Measurements from ENCODE around the gene GIPR.
A peak's percentile ranks its signal among the peaks of the same experiment; 100 is the strongest.

GIPR gene

DNA sequence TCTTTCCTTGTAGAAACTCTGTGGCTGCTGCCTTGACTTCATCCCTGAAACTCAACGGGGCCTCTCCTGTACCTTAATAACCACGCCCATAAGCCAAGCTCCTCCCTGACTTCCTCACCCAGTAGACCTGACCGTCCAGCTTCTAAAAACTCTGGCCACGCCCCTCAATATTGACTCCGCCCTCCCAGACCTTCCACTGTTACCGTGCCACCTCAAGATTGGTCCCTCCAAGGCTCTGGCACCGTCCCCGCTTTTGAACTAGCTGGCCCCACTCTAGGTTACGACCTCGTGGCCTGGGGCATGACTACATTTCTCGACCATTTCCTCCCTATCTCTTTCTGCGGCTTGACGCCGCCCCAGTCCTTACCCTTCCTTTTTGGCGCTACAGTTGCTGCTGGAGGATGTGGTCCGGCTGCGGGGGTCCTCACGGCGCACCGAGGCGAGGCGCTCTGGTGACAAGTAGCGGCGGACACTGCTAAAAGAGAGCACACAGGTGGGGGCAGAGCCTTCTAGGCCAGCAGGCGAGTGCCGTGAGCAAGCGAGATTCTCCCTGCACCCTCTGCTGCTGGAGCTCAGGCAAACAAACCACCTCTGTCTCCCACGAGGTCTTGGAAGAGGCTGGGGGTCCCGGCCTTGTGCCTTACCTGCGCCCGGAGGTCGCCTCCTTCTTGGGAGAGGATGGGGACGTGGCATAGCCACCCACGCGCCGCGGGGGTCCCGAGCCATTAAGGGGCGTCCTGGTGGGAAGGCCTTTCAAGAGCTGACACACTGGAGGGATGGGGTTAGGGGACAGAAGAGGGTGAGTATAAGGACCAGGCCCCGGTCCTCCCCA, 26.5 kb upstream of the GIPR start:
- Mint-ChIP-seq H3K27me3 (peaks cover 8% of the 10 kb centered on the region), H3K36me3 (ENCODE audit: low read depth) (peaks cover 22% of the 10 kb centered on the region), H3K4me1 (peaks cover 49% of the 10 kb centered on the region), H3K9me3 (no peaks in the 10 kb centered on the region), H3K27ac (peak overlapping the region; percentile 99), H3K4me3 (peak overlapping the region; percentile 98)
- DNase-seq (peak; percentile 91), ATAC-seq (peak; percentile 44)

GRCh38 chr19:45643024-45643926, 24.7 kb upstream of the GIPR start:
- DNase-seq, result peak; percentile 97
- H3K27ac Mint-ChIP-seq, result peak overlapping the region; percentile 99
- peaks cover 8% of the 10 kb centered on the region for H3K27me3 Mint-ChIP-seq
- ATAC-seq, result peak; percentile 56
- peaks cover 20% of the 10 kb centered on the region for H3K36me3 Mint-ChIP-seq (ENCODE audit: low read depth)
- H3K4me3 Mint-ChIP-seq, result peak overlapping the region; percentile 98
- H3K9me3 Mint-ChIP-seq, result no peaks in the 10 kb centered on the region
- H3K4me1 Mint-ChIP-seq, result peaks cover 46% of the 10 kb centered on the region

GRCh38 chr19:45643927-45644771, 23.9 kb upstream of the GIPR start:
- ATAC-seq, result no peak
- peaks cover 14% of the 10 kb centered on the region for H3K36me3 Mint-ChIP-seq (ENCODE audit: low read depth)
- DNase-seq, result no peak
- peak overlapping the region; percentile 98 for H3K4me3 Mint-ChIP-seq
- H3K9me3 Mint-ChIP-seq, result no peaks in the 10 kb centered on the region
- peaks cover 40% of the 10 kb centered on the region for H3K4me1 Mint-ChIP-seq
- no peak overlapping the region for H3K27ac Mint-ChIP-seq
- peaks cover 8% of the 10 kb centered on the region for H3K27me3 Mint-ChIP-seq

GRCh38 chr19:45645068-45645630, 22.9 kb upstream of the GIPR start:
- ATAC-seq (no peak), DNase-seq (no peak)
- Mint-ChIP-seq H3K4me1 (peaks cover 36% of the 10 kb centered on the region), H3K36me3 (ENCODE audit: low read depth) (peaks cover 11% of the 10 kb centered on the region), H3K9me3 (no peaks in the 10 kb centered on the region), H3K4me3 (peak overlapping the region; percentile 76), H3K27ac (no peak overlapping the region), H3K27me3 (peaks cover 8% of the 10 kb centered on the region)

- Mint-ChIP-seq H3K4me3 (peak overlapping the region; percentile 76), H3K27ac (peak overlapping the region; percentile 84), H3K9me3 (no peaks in the 10 kb centered on the region), H3K4me1 (peaks cover 31% of the 10 kb centered on the region), H3K27me3 (peaks cover 8% of the 10 kb centered on the region), H3K36me3 (ENCODE audit: low read depth) (peaks cover 9% of the 10 kb centered on the region)
- DNase-seq (peak; percentile 81), ATAC-seq (peak; percentile 27)
Measured at GRCh38 chr19:45645631-45646344, 22.2 kb upstream of the GIPR start.

DNA sequence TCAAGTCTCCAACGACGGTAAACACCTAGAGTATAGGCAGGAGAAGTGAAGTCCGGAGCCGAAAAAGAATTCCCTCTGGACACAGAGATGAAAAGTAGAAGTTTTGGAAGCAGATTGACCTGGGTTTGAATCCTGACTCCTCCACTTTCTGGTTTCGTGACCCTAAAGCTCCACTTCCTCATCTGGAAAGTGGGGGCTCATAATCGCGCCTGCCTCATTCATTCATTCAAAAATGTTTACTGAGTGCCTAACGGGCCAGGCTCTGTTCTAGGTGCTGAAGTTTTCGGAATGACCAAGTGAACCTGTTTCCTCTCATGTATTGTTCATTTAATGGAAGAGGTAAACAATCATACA, 21.7 kb upstream of the GIPR start:
- DNase-seq (no peak), ATAC-seq (no peak)
- Mint-ChIP-seq H3K36me3 (ENCODE audit: low read depth) (peaks cover 4% of the 10 kb centered on the region), H3K4me1 (peaks cover 26% of the 10 kb centered on the region), H3K27ac (peak overlapping the region; percentile 84), H3K9me3 (no peaks in the 10 kb centered on the region), H3K4me3 (peak overlapping the region; percentile 76), H3K27me3 (peaks cover 8% of the 10 kb centered on the region)

GRCh38 chr19:45650722-45651121, 17.3 kb upstream of the GIPR start:
- H3K36me3 Mint-ChIP-seq (ENCODE audit: low read depth), result no peaks in the 10 kb centered on the region
- DNase-seq, result no peak
- H3K27ac Mint-ChIP-seq, result no peak overlapping the region

GRCh38 chr19:45653634-45654033, 14.4 kb upstream of the GIPR start:
- no peaks in the 10 kb centered on the region for H3K9me3 Mint-ChIP-seq
- H3K27me3 Mint-ChIP-seq, result peaks cover under 1% of the 10 kb centered on the region
- no peaks in the 10 kb centered on the region for H3K4me1 Mint-ChIP-seq

More at GRCh38 chr19:45650722-45651121, 17.3 kb upstream of the GIPR start:
- peaks cover 7% of the 10 kb centered on the region for H3K4me1 Mint-ChIP-seq
- H3K4me3 Mint-ChIP-seq, result no peak overlapping the region
- ATAC-seq, result no peak
- H3K9me3 Mint-ChIP-seq, result no peaks in the 10 kb centered on the region
- H3K27me3 Mint-ChIP-seq, result peaks cover 6% of the 10 kb centered on the region

GRCh38 chr19:45655073-45655472, 12.9 kb upstream of the GIPR start:
- Mint-ChIP-seq H3K9me3 (no peaks in the 10 kb centered on the region), H3K4me3 (no peak overlapping the region), H3K27me3 (peaks cover 6% of the 10 kb centered on the region), H3K36me3 (ENCODE audit: low read depth) (no peaks in the 10 kb centered on the region), H3K27ac (no peak overlapping the region), H3K4me1 (no peaks in the 10 kb centered on the region)
- ATAC-seq (no peak), DNase-seq (no peak)

More at GRCh38 chr19:45653634-45654033, 14.4 kb upstream of the GIPR start:
- no peak for DNase-seq
- ATAC-seq, result no peak
- H3K4me3 Mint-ChIP-seq, result no peak overlapping the region
- H3K27ac Mint-ChIP-seq, result no peak overlapping the region
- H3K36me3 Mint-ChIP-seq (ENCODE audit: low read depth), result no peaks in the 10 kb centered on the region

DNA sequence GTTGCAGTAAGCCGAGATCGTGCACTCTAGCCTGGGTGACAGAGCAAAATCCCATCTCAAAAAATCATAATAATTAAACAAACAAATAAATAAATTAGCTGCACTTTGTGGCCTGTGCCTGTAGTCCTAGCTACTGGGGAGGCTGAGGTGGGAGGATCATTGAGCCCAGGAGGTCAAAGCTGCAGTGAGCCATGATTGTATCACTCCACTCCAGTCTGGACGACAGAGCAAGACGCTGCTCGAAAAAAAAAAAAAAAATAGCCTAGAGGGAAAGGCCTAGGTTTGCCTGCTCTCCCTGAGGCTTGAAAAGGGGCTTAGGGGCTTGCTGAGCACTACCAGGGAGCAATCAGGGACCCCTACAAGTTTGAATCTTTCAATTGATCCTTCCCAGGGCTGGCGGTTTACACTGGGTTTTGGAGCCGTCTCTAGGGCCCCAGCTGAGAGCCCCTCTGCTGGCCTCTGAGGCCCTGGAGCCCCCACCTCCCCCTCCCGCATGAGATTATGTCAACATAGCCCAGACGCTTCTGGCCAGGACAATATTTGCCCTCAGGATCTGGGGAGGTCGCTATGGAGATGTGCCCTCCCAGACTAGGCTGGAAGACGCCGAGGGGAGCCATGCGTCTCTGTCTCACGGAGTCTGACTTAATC, 10.4 kb upstream of the GIPR start:
- no peaks in the 10 kb centered on the region for H3K36me3 Mint-ChIP-seq (ENCODE audit: low read depth)
- H3K4me3 Mint-ChIP-seq, result no peak overlapping the region
- DNase-seq (no peak), ATAC-seq (no peak)
- H3K9me3 Mint-ChIP-seq, result no peaks in the 10 kb centered on the region
- H3K4me1 Mint-ChIP-seq, result no peaks in the 10 kb centered on the region
- peaks cover 13% of the 10 kb centered on the region for H3K27me3 Mint-ChIP-seq
- H3K27ac Mint-ChIP-seq, result no peak overlapping the region

DNA sequence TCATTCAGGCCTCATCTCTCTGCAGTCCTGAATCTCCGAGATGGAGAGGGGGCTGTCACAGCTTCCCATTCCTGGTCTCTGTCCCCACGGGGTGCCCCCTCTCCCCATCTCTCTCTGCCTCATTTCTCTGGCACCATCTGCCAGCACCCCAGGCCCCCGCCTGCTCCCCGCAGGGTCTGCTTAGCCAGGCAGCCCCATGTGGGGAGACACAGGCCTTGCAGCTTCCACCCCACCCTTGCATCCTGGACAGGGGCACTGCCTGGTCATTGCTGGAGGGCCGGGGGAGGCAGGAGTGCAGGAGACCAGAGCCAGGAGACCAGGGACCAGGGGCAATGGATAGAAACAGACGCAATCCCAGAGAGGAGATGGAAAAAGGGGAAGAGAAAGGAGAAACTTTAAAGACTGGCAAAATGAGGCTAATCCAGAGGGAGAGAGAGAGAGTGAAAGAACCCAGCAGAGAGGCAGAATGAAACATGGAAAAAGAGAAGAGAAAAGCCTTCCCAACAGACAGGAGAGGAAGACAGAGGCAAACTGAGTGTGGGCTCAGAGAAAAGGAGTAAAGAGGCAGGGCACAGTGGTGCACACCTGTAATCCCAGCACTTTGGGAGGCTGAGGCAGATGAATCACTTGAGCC, 8.8 kb upstream of the GIPR start:
- H3K9me3 Mint-ChIP-seq, result no peaks in the 10 kb centered on the region
- peaks cover 13% of the 10 kb centered on the region for H3K27me3 Mint-ChIP-seq
- DNase-seq, result no peak
- no peaks in the 10 kb centered on the region for H3K36me3 Mint-ChIP-seq (ENCODE audit: low read depth)
- ATAC-seq, result no peak
- no peaks in the 10 kb centered on the region for H3K4me1 Mint-ChIP-seq
- no peak overlapping the region for H3K27ac Mint-ChIP-seq
- H3K4me3 Mint-ChIP-seq, result no peak overlapping the region

DNA sequence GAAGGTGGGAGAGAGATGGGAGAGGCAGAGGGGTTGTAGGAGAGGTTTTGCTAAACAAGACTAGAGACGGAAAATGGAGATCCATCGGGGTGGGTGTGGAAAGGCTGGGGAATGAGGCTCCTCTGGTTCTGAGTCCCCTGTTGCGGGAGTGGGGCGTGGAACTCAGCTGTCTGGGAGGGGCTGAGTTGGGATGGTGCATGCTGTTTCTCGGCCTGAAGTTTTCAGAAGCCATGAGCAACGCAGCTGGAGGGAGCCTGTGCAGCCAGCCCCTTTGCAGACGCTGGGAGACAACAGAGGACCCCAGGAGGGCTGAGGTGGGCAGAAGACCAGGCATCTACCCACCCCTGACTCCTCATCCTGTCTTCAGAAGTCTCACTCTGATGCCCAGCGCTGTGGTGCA, 7.4 kb upstream of the GIPR start:
- H3K27me3 Mint-ChIP-seq, result peaks cover 13% of the 10 kb centered on the region
- H3K9me3 Mint-ChIP-seq, result no peaks in the 10 kb centered on the region
- H3K27ac Mint-ChIP-seq, result no peak overlapping the region
- no peak for ATAC-seq
- no peak for DNase-seq
- no peaks in the 10 kb centered on the region for H3K4me1 Mint-ChIP-seq
- H3K4me3 Mint-ChIP-seq, result no peak overlapping the region
- no peaks in the 10 kb centered on the region for H3K36me3 Mint-ChIP-seq (ENCODE audit: low read depth)

DNA sequence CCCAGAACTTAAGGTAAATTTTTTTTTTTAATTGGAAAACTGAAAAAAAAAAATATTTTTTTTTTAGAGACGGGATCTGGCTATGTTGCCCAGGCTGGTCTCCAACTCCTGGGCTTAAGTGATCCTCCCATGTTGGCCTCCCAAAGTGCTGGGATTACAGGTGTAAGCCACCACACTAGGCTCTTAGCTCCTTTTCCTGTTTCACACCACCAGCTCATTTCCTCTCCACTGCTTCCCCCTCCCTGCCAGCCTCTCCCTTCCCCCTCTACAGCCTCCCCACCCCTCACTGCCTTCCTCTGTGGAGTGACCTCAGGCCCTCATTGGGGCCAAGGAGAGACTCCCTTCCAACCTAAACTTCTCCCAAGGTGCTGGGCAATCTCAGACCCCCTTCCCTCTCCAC, 4.2 kb upstream of the GIPR start:
- Mint-ChIP-seq H3K27ac (no peak overlapping the region), H3K9me3 (no peaks in the 10 kb centered on the region), H3K4me3 (no peak overlapping the region), H3K27me3 (peaks cover 17% of the 10 kb centered on the region), H3K36me3 (ENCODE audit: low read depth) (no peaks in the 10 kb centered on the region), H3K4me1 (peaks cover 15% of the 10 kb centered on the region)
- ATAC-seq (no peak), DNase-seq (no peak)
